Pancreas (tissue), 10 donors: ENCODE measurements around the gene EP400. TPM values are rescaled to one million over a fixed set of nuclear protein-coding genes. Genes with fewer than 3 reads are reported as not detected.

ENCODE experiments used
- ATAC-seq, 4 donors: fragments of 200-7000 bp; cut with Tn5 transposase; one replicate each; pipeline versions ENCODE4 v1.8.0 to v1.9.1; 2020; ENCODE audit warnings: mild to moderate bottlenecking in 4 of 4, moderate library complexity in 4 of 4
- DNase-seq, 6 donors: peaks; one replicate each; pipeline ENCODE4 v3.0.0-alpha.2; 2020
- FAIRE-seq: peaks from 2 replicates; lab custom pipeline; 2012; peaks lifted over from hg19 to GRCh38; lab: Jason Lieb, UNC
- H3K27ac ChIP-seq, 4 donors: fragments of 200-600 bp; sonication (generic); 1 replicate in 3 of 4; 2 replicates in 1 of 4; pipeline versions ENCODE4 v1.5.0 to v1.8.0; 2020
- H3K27me3 ChIP-seq, 4 donors: fragments of 200-600 bp; one replicate each; pipeline ENCODE4 v1.8.0; 2021
- H3K36me3 ChIP-seq, 3 donors: fragments of 200-600 bp; sonication (generic) in 1 of 3; one replicate each; pipeline versions ENCODE4 v1.5.0 to v1.8.0; 2020 to 2021
- H3K4me1 ChIP-seq, 3 donors: fragments of 200-600 bp; one replicate each; pipeline ENCODE4 v1.8.0; 2021
- H3K4me3 ChIP-seq, 4 donors: fragments of 200-600 bp; sonication (generic) in 2 of 4; one replicate each; pipeline versions ENCODE4 v1.5.0 to v1.8.0; 2020 to 2021
- H3K9me3 ChIP-seq, 4 donors: fragments of 200-600 bp; one replicate each; pipeline ENCODE4 v1.8.0; 2021
- CTCF ChIP-seq, 4 donors: fragments of 200-600 bp; sonication (generic) in 3 of 4; IDR thresholded peaks; one replicate each; pipeline versions ENCODE4 v1.5.0 to v1.8.0; 2021; ENCODE audit warnings: antibody characterized with exemption in 4 of 4
- WGBS, 2 donors: extraction: QIAGEN DNeasy Blood & Tissue Kit; methylation state at CpG; one replicate each; pipeline ENCODE4 v1.1.7; 2013; 5-methylcytosine and 5-hydroxymethylcytosine counted together
- intact Hi-C, 3 donors: fragments of 100-400 bp; cut with DNase I; formaldehyde crosslinking; loops; one replicate each; pipeline versions ENCODE4 v1.11.1 to v1.14.2; 2022
- polyA plus RNA-seq, 2 donors: library from polyadenylated mRNA; stranded (reverse); fragments of 200-250 nt; gene quantifications; one replicate each; pipeline ENCODE4 v1.2.3, GENCODE V29; 2013
- total RNA-seq, 6 donors: library from RNA; stranded (reverse); fragmentation: NEBNext Ultra II Directional in 4 of 6; extraction: Animal tissue kit (Norgen Biotek cat#: 25700) in 4 of 6; gene quantifications; one replicate each; pipeline versions ENCODE4 v1.2.1 to v1.2.4, GENCODE V29; 2021 to 2023
- donor health status: healthy with polysubstance abuse.
- donor health status: DM: no; HTN: no; CAD: no; lungs with moderate emphysema.
- donor health status: DM: no; HTN: no; CAD: no.
- donor health status: control.
- donor health status: control.
- donor health status: Bipolar disorder and iron deficiency.
- donor health status: DM: yes; HTN: yes; CAD: no.
- donor health status: DM: no; HTN: no; CAD: no.
- donor health status: DM: no; HTN: no; CAD: no.
- donor health status: DM: yes; HTN: yes; CAD: no.

The EP400 gene
- total and polyA plus RNA-seq, 8 donors = 15.9 to 24.3 (median 16.7) TPM

- H3K27me3 ChIP-seq = no peaks in the 10 kb centered on the region
- no peaks in the 10 kb centered on the region for H3K4me1 ChIP-seq
- no peak overlapping the region for H3K4me3 ChIP-seq
- ATAC-seq (no peak), FAIRE-seq (no peak), DNase-seq (no peak)
- H3K27ac ChIP-seq = no peak overlapping the region
- intact Hi-C loops = no loop called here
- H3K9me3 ChIP-seq = no peaks in the 10 kb centered on the region
- no peak for TF ChIP-seq CTCF (IDR thresholded peaks at IDR 0.05)
- 94 to 96% methylated on average over 21 to 26 of the region's 26 CpGs for WGBS, 2 donors
- peaks cover 0 to 44% (median 6%) of the 10 kb centered on the region in 3 donors for H3K36me3 ChIP-seq
Observed at GRCh38 chr12:132069336-132069985, 119.7 kb downstream of the EP400 start.

- Histone ChIP-seq H3K27ac (no peak overlapping the region), H3K9me3 (no peaks in the 10 kb centered on the region), H3K36me3 (peaks cover 0 to 42% (median 6%) of the 10 kb centered on the region in 3 donors), H3K4me3 (no peak overlapping the region), H3K4me1 (no peaks in the 10 kb centered on the region), H3K27me3 (no peaks in the 10 kb centered on the region)
- DNase-seq (no peak), ATAC-seq (no peak), FAIRE-seq (no peak)
- intact Hi-C loops = no loop called here
- 94 to 97% methylated on average over 8 of the region's 8 CpGs for WGBS, 2 donors
- TF ChIP-seq CTCF (IDR thresholded peaks at IDR 0.05) = no peak
Observed at GRCh38 chr12:132070298-132070697, 120.6 kb downstream of the EP400 start.

DNA sequence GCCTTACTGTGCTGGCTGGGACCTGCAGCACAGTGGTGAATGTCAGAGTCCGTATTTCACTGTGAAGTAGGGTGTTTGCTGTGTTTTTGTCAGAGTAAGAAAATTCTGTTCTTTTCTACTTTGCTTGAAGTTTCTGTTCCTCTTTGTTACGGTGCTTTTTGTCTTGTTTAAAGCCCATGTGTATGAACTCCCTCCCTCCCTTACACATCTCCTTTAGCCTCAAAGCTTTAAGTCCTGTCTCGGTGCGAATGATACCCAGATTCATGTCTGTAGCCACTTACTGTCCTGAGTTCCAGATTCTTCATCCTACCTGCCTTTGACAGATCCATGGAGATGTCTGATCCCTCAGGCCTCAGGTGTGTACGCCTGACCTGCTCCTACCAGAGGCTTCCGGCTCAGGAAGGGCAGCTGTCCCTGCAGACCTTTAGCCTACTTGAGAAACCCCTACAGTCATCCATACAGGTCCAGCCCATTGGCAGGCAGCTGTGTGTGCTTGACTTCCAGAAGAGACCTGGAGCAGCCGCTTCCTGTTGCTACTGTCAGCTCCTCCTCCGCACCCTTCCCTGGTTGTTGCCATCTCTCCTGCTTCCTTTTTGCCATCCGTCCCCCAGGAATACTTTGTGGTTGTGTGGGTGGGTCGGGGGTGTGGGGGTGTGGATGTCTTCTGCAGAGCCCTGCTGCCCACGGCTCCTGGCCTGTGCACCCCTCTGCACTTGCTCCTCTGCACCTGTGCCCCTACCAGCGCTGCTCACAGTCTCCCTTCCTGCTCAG lies 121.5 kb downstream of the EP400 start:
- intact Hi-C loops = no loop called here
- FAIRE-seq = no peak

GRCh38 chr12:132071830-132072384 lies 122.2 kb downstream of the EP400 start:
- no peak for TF ChIP-seq CTCF (IDR thresholded peaks at IDR 0.05)
- no peaks in the 10 kb centered on the region for H3K9me3 ChIP-seq
- ATAC-seq = no peak
- H3K27me3 ChIP-seq = no peaks in the 10 kb centered on the region
- no peak overlapping the region for H3K4me3 ChIP-seq
- no peak for DNase-seq
- intact Hi-C loops = no loop called here
- H3K4me1 ChIP-seq = no peaks in the 10 kb centered on the region
- FAIRE-seq = no peak
- H3K27ac ChIP-seq = no peak overlapping the region
- WGBS, 2 donors = 94 to 96% methylated on average over 14 of the region's 14 CpGs
- peaks cover 0 to 44% (median 7%) of the 10 kb centered on the region in 3 donors for H3K36me3 ChIP-seq

More for the DNA sequence above, 121.5 kb downstream of the EP400 start:
- no peaks in the 10 kb centered on the region for H3K9me3 ChIP-seq
- no peaks in the 10 kb centered on the region for H3K4me1 ChIP-seq
- WGBS, 2 donors = 88 to 94% methylated on average over 12 of the region's 12 CpGs
- peaks cover 0 to 41% (median 6%) of the 10 kb centered on the region in 3 donors for H3K36me3 ChIP-seq
- H3K4me3 ChIP-seq = no peak overlapping the region
- no peak for ATAC-seq
- no peak overlapping the region for H3K27ac ChIP-seq
- DNase-seq = no peak
- no peaks in the 10 kb centered on the region for H3K27me3 ChIP-seq
- no peak for TF ChIP-seq CTCF (IDR thresholded peaks at IDR 0.05)
